GM19193 (cell line): ENCODE data around the gene NGF.

Source experiments
- POLR2A ChIP-seq: IDR thresholded peaks from 4 replicates; pipeline ENCODE4 v1.6.1; 2011; ENCODE audit not compliant: insufficient read depth, insufficient read length; ENCODE audit errors: extremely low read depth

NGF gene

GRCh38 chr1:115340879-115341278, 2.8 kb upstream of the NGF start:
- no peak for TF ChIP-seq POLR2A

GRCh38 chr1:115338457-115338820, 390 bp upstream of the NGF start:
- no peak for TF ChIP-seq POLR2A

GRCh38 chr1:115337276-115337632, 795 bp downstream of the NGF start:
- TF ChIP-seq POLR2A: no peak

GRCh38 chr1:115336741-115337140, 1.3 kb downstream of the NGF start:
- TF ChIP-seq POLR2A: no peak

GRCh38 chr1:115332813-115333608, 5.0 kb downstream of the NGF start:
- TF ChIP-seq POLR2A: no peak

GRCh38 chr1:115331558-115332331, 6.3 kb downstream of the NGF start:
- TF ChIP-seq POLR2A: no peak

- TF ChIP-seq POLR2A: no peak
Observed at GRCh38 chr1:115330480-115331013, 7.5 kb downstream of the NGF start.

GRCh38 chr1:115329965-115330364, 8.1 kb downstream of the NGF start:
- TF ChIP-seq POLR2A: no peak

GRCh38 chr1:115327270-115327669, 10.8 kb downstream of the NGF start:
- TF ChIP-seq POLR2A: no peak

GRCh38 chr1:115326419-115326818, 11.6 kb downstream of the NGF start:
- no peak for TF ChIP-seq POLR2A

GRCh38 chr1:115325874-115326273, 12.2 kb downstream of the NGF start:
- TF ChIP-seq POLR2A: no peak

- no peak for TF ChIP-seq POLR2A
Observed at GRCh38 chr1:115324649-115325420, 13.2 kb downstream of the NGF start.

GRCh38 chr1:115323366-115324004, 14.6 kb downstream of the NGF start:
- TF ChIP-seq POLR2A: no peak

GRCh38 chr1:115322631-115323030, 15.4 kb downstream of the NGF start:
- no peak for TF ChIP-seq POLR2A

GRCh38 chr1:115320377-115320776, 17.7 kb downstream of the NGF start:
- TF ChIP-seq POLR2A: no peak
